ENCODE measurements around the gene STAMBP.
A peak's percentile ranks its signal among the peaks of the same experiment; 100 is the strongest.

The STAMBP gene

GRCh38 chr2:73837847-73838585 lies 9.3 kb downstream of the STAMBP start:
- Histone ChIP-seq H3K27me3 (replicated peaks; ENCODE audit: control insufficient read depth, insufficient read depth, low read length) (no peaks in the 10 kb centered on the region), H3K9me3 (ENCODE audit: control insufficient read depth, low read length) (no peaks in the 10 kb centered on the region), H3K4me3 (ENCODE audit: low read length) (no peak overlapping the region), H3K36me3 (ENCODE audit: control insufficient read depth, insufficient read depth, low read length, severe bottlenecking) (peaks cover 26% of the 10 kb centered on the region), H3K9ac (ENCODE audit: low read length) (no peak overlapping the region), H3K4me1 (ENCODE audit: control insufficient read depth, insufficient read depth, low read length) (no peaks in the 10 kb centered on the region)
- no peak for DNase-seq (ENCODE audit: low read depth)

GRCh38 chr2:73838889-73839534 lies 10.3 kb downstream of the STAMBP start:
- Histone ChIP-seq H3K36me3 (ENCODE audit: control insufficient read depth, insufficient read depth, low read length, severe bottlenecking) (peaks cover 20% of the 10 kb centered on the region), H3K9ac (ENCODE audit: low read length) (no peak overlapping the region), H3K9me3 (ENCODE audit: control insufficient read depth, low read length) (no peaks in the 10 kb centered on the region), H3K4me3 (ENCODE audit: low read length) (no peak overlapping the region), H3K27me3 (replicated peaks; ENCODE audit: control insufficient read depth, insufficient read depth, low read length) (no peaks in the 10 kb centered on the region), H3K4me1 (ENCODE audit: control insufficient read depth, insufficient read depth, low read length) (no peaks in the 10 kb centered on the region)
- no peak for DNase-seq (ENCODE audit: low read depth)

- Histone ChIP-seq H3K4me1 (ENCODE audit: control insufficient read depth, insufficient read depth, low read length) (no peaks in the 10 kb centered on the region), H3K9me3 (ENCODE audit: control insufficient read depth, low read length) (no peaks in the 10 kb centered on the region), H3K9ac (ENCODE audit: low read length) (no peak overlapping the region), H3K4me3 (ENCODE audit: low read length) (no peak overlapping the region), H3K27me3 (replicated peaks; ENCODE audit: control insufficient read depth, insufficient read depth, low read length) (no peaks in the 10 kb centered on the region), H3K36me3 (ENCODE audit: control insufficient read depth, insufficient read depth, low read length, severe bottlenecking) (peaks cover 26% of the 10 kb centered on the region)
- no peak for DNase-seq (ENCODE audit: low read depth)
Observed at GRCh38 chr2:73839653-73840411, 11.1 kb downstream of the STAMBP start.

GRCh38 chr2:73841912-73842738 lies 13.4 kb downstream of the STAMBP start:
- no peaks in the 10 kb centered on the region for H3K27me3 ChIP-seq (replicated peaks; ENCODE audit: control insufficient read depth, insufficient read depth, low read length)
- H3K9ac ChIP-seq (ENCODE audit: low read length), result no peak overlapping the region
- no peak overlapping the region for H3K4me3 ChIP-seq (ENCODE audit: low read length)
- no peak for DNase-seq (ENCODE audit: low read depth)
- H3K9me3 ChIP-seq (ENCODE audit: control insufficient read depth, low read length), result no peaks in the 10 kb centered on the region
- H3K4me1 ChIP-seq (ENCODE audit: control insufficient read depth, insufficient read depth, low read length), result no peaks in the 10 kb centered on the region
- peaks cover 42% of the 10 kb centered on the region for H3K36me3 ChIP-seq (ENCODE audit: control insufficient read depth, insufficient read depth, low read length, severe bottlenecking)

- DNase-seq (ENCODE audit: low read depth), result no peak
- Histone ChIP-seq H3K27me3 (replicated peaks; ENCODE audit: control insufficient read depth, insufficient read depth, low read length) (no peaks in the 10 kb centered on the region), H3K9me3 (ENCODE audit: control insufficient read depth, low read length) (no peaks in the 10 kb centered on the region), H3K36me3 (ENCODE audit: control insufficient read depth, insufficient read depth, low read length, severe bottlenecking) (peaks cover 48% of the 10 kb centered on the region), H3K9ac (ENCODE audit: low read length) (no peak overlapping the region), H3K4me1 (ENCODE audit: control insufficient read depth, insufficient read depth, low read length) (no peaks in the 10 kb centered on the region), H3K4me3 (ENCODE audit: low read length) (no peak overlapping the region)
Observed at GRCh38 chr2:73842739-73843019, 13.9 kb downstream of the STAMBP start.

GRCh38 chr2:73844087-73844486 lies 15.3 kb downstream of the STAMBP start:
- no peaks in the 10 kb centered on the region for H3K9me3 ChIP-seq (ENCODE audit: control insufficient read depth, low read length)
- no peak overlapping the region for H3K4me3 ChIP-seq (ENCODE audit: low read length)
- H3K9ac ChIP-seq (ENCODE audit: low read length), result no peak overlapping the region
- H3K36me3 ChIP-seq (ENCODE audit: control insufficient read depth, insufficient read depth, low read length, severe bottlenecking), result peaks cover 60% of the 10 kb centered on the region
- no peak for DNase-seq (ENCODE audit: low read depth)
- no peaks in the 10 kb centered on the region for H3K4me1 ChIP-seq (ENCODE audit: control insufficient read depth, insufficient read depth, low read length)
- no peaks in the 10 kb centered on the region for H3K27me3 ChIP-seq (replicated peaks; ENCODE audit: control insufficient read depth, insufficient read depth, low read length)

- no peak for DNase-seq (ENCODE audit: low read depth)
- Histone ChIP-seq H3K9me3 (ENCODE audit: control insufficient read depth, low read length) (no peaks in the 10 kb centered on the region), H3K4me3 (ENCODE audit: low read length) (no peak overlapping the region), H3K36me3 (ENCODE audit: control insufficient read depth, insufficient read depth, low read length, severe bottlenecking) (peaks cover 79% of the 10 kb centered on the region), H3K27me3 (replicated peaks; ENCODE audit: control insufficient read depth, insufficient read depth, low read length) (no peaks in the 10 kb centered on the region), H3K4me1 (ENCODE audit: control insufficient read depth, insufficient read depth, low read length) (peaks cover 8% of the 10 kb centered on the region), H3K9ac (ENCODE audit: low read length) (no peak overlapping the region)
Observed at GRCh38 chr2:73850009-73850408, 21.2 kb downstream of the STAMBP start.

GRCh38 chr2:73851274-73851673 lies 22.5 kb downstream of the STAMBP start:
- Histone ChIP-seq H3K4me3 (ENCODE audit: low read length) (no peak overlapping the region), H3K4me1 (ENCODE audit: control insufficient read depth, insufficient read depth, low read length) (peaks cover 11% of the 10 kb centered on the region), H3K36me3 (ENCODE audit: control insufficient read depth, insufficient read depth, low read length, severe bottlenecking) (peaks cover 79% of the 10 kb centered on the region), H3K9ac (ENCODE audit: low read length) (no peak overlapping the region), H3K9me3 (ENCODE audit: control insufficient read depth, low read length) (no peaks in the 10 kb centered on the region), H3K27me3 (replicated peaks; ENCODE audit: control insufficient read depth, insufficient read depth, low read length) (no peaks in the 10 kb centered on the region)
- DNase-seq (ENCODE audit: low read depth), result no peak

- DNase-seq (ENCODE audit: low read depth), result peak; percentile 61
- Histone ChIP-seq H3K4me1 (ENCODE audit: control insufficient read depth, insufficient read depth, low read length) (peaks cover 18% of the 10 kb centered on the region), H3K4me3 (ENCODE audit: low read length) (no peak overlapping the region), H3K27me3 (replicated peaks; ENCODE audit: control insufficient read depth, insufficient read depth, low read length) (no peaks in the 10 kb centered on the region), H3K9me3 (ENCODE audit: control insufficient read depth, low read length) (no peaks in the 10 kb centered on the region), H3K36me3 (ENCODE audit: control insufficient read depth, insufficient read depth, low read length, severe bottlenecking) (peaks cover 78% of the 10 kb centered on the region), H3K9ac (ENCODE audit: low read length) (no peak overlapping the region)
Observed at GRCh38 chr2:73852020-73852419, 23.3 kb downstream of the STAMBP start.

GRCh38 chr2:73855526-73855925 lies 26.8 kb downstream of the STAMBP start:
- no peaks in the 10 kb centered on the region for H3K9me3 ChIP-seq (ENCODE audit: control insufficient read depth, low read length)
- peaks cover 60% of the 10 kb centered on the region for H3K36me3 ChIP-seq (ENCODE audit: control insufficient read depth, insufficient read depth, low read length, severe bottlenecking)
- no peaks in the 10 kb centered on the region for H3K27me3 ChIP-seq (replicated peaks; ENCODE audit: control insufficient read depth, insufficient read depth, low read length)
- no peak overlapping the region for H3K4me3 ChIP-seq (ENCODE audit: low read length)
- peaks cover 18% of the 10 kb centered on the region for H3K4me1 ChIP-seq (ENCODE audit: control insufficient read depth, insufficient read depth, low read length)
- DNase-seq (ENCODE audit: low read depth), result no peak
- no peak overlapping the region for H3K9ac ChIP-seq (ENCODE audit: low read length)

- no peak overlapping the region for H3K9ac ChIP-seq (ENCODE audit: low read length)
- H3K4me3 ChIP-seq (ENCODE audit: low read length), result no peak overlapping the region
- H3K27me3 ChIP-seq (replicated peaks; ENCODE audit: control insufficient read depth, insufficient read depth, low read length), result no peaks in the 10 kb centered on the region
- H3K4me1 ChIP-seq (ENCODE audit: control insufficient read depth, insufficient read depth, low read length), result peaks cover 18% of the 10 kb centered on the region
- H3K9me3 ChIP-seq (ENCODE audit: control insufficient read depth, low read length), result no peaks in the 10 kb centered on the region
- no peak for DNase-seq (ENCODE audit: low read depth)
- peaks cover 60% of the 10 kb centered on the region for H3K36me3 ChIP-seq (ENCODE audit: control insufficient read depth, insufficient read depth, low read length, severe bottlenecking)
Observed at GRCh38 chr2:73856214-73856613, 27.5 kb downstream of the STAMBP start.

Data from adipocyte (in vitro differentiated cells).